SK-N-SH (cell line): Measurements from ENCODE around the gene NDUFS3. TPM values are rescaled to one million over a fixed set of nuclear protein-coding genes. Genes with fewer than 3 reads are reported as not detected.

ENCODE experiments used
- CTCF ChIA-PET: fragments of 300-600, 350-600 bp; formaldehyde crosslinking; extraction: SDS; loops from one replicate; lab custom pipeline; 2021; lab: Yijun Ruan, JAX
- POLR2A ChIA-PET: fragments of 350-600 bp; sonication (Branson Sonifier 250); formaldehyde crosslinking; extraction: SDS; loops from one replicate; lab custom pipeline; 2020; ENCODE audit warnings: antibody characterized with exemption, inconsistent platforms; lab: Yijun Ruan, JAX
- DNase-seq: peaks from one replicate; pipeline ENCODE4 v3.0.0; 2012
- H2AFZ ChIP-seq: fragments of 200-600 bp; sonication (generic); 2 replicates; pipeline ENCODE4 v1.8.1; 2016; ENCODE audit warnings: antibody characterized with exemption, mild to moderate bottlenecking, low read depth
- H3F3A ChIP-seq: fragments of 200-600 bp; sonication (generic); replicated peaks from 2 replicates; pipeline ENCODE3; 2016; ENCODE audit warnings: antibody characterized with exemption, mild to moderate bottlenecking; ENCODE audit not compliant: insufficient read depth
- H3K27ac ChIP-seq, 2 experiments: fragments of 200-500 bp in 1 of 2; fragments of 200-600 bp in 1 of 2; sonication (Bioruptor generic) in 1 of 2; sonication (generic), shearing (Covaris generic) in 1 of 2; 2 replicates each; pipeline versions ENCODE4 v1.5.1 to v1.6.1; 2014 to 2016; ENCODE audit warnings: low read depth in 2 of 2, inconsistent platforms in 1 of 2, low read length in 1 of 2, mild to moderate bottlenecking in 1 of 2, mixed read lengths in 1 of 2
- H3K27me3 ChIP-seq: fragments of 200-600 bp; sonication (generic), shearing (Covaris generic); 2 replicates; pipeline ENCODE4 v1.6.1; 2016; ENCODE audit warnings: mixed run types; ENCODE audit not compliant: insufficient read depth
- H3K36me3 ChIP-seq, 2 experiments: fragments of 200-500 bp in 1 of 2; fragments of 200-600 bp in 1 of 2; sonication (Bioruptor generic) in 1 of 2; sonication (generic) in 1 of 2; replicated peaks in 1 of 2; 2 replicates each; pipeline versions ENCODE3 to v1.5.1; 2014 to 2016; ENCODE audit warnings: low read length in 1 of 2, mild to moderate bottlenecking in 1 of 2; ENCODE audit not compliant: insufficient read depth in 2 of 2, control insufficient read depth in 1 of 2
- H3K4me1 ChIP-seq, 2 experiments: fragments of 200-500 bp in 1 of 2; fragments of 200-600 bp in 1 of 2; sonication (Bioruptor generic) in 1 of 2; sonication (generic), shearing (Covaris generic) in 1 of 2; 2 replicates each; pipeline versions ENCODE4 v1.5.1 to v1.6.1; 2014 to 2016; ENCODE audit warnings: low read depth in 1 of 2, low read length in 1 of 2, mixed run types in 1 of 2; ENCODE audit not compliant: insufficient read depth in 2 of 2, control insufficient read depth in 1 of 2
- H3K4me2 ChIP-seq: fragments of 200-600 bp; sonication (generic), shearing (Covaris generic); 2 replicates; pipeline ENCODE4 v1.6.1; 2017; ENCODE audit warnings: mixed run types
- H3K4me3 ChIP-seq, 2 experiments: fragments of 200-500 bp in 1 of 2; fragments of 200-600 bp in 1 of 2; sonication (Bioruptor generic) in 1 of 2; sonication (generic), shearing (Covaris generic) in 1 of 2; 2 replicates each; pipeline versions ENCODE4 v1.5.1 to v1.8.1; 2014 to 2016; ENCODE audit warnings: low read depth in 2 of 2, inconsistent platforms in 1 of 2, low read length in 1 of 2, mild to moderate bottlenecking in 1 of 2, mixed read lengths in 1 of 2, moderate library complexity in 1 of 2
- H3K79me2 ChIP-seq: fragments of 200-600 bp; sonication (generic); 2 replicates; pipeline ENCODE4 v1.8.1; 2017; ENCODE audit warnings: mild to moderate bottlenecking; ENCODE audit not compliant: insufficient read depth
- H3K9ac ChIP-seq: fragments of 200-600 bp; sonication (generic); 2 replicates; pipeline ENCODE4 v1.6.1; 2017; ENCODE audit warnings: mixed run types
- H3K9me2 ChIP-seq: fragments of 200-600 bp; sonication (generic); 2 replicates; pipeline ENCODE4 v1.6.1; 2017; ENCODE audit warnings: mixed run types
- H3K9me3 ChIP-seq: fragments of 200-600 bp; sonication (generic); 2 replicates; pipeline ENCODE4 v1.6.1; 2017; ENCODE audit warnings: mixed run types, mild to moderate bottlenecking, moderate library complexity
- H4K20me1 ChIP-seq: fragments of 200-600 bp; sonication (generic); 2 replicates; pipeline ENCODE4 v1.6.1; 2017; ENCODE audit warnings: mild to moderate bottlenecking, mixed run types; ENCODE audit not compliant: insufficient read depth
- CHD2 ChIP-seq: fragments of 150-350 bp; IDR thresholded peaks from 2 replicates; pipeline ENCODE4 v1.6.1; 2018; ENCODE audit warnings: low read length; ENCODE audit not compliant: partially characterized antibody
- ELF1 ChIP-seq: IDR thresholded peaks from 2 replicates; pipeline ENCODE4 v1.4.0; 2012
- EZH2phosphoT487 ChIP-seq: fragments of 200-600 bp; sonication (generic); IDR thresholded peaks from 2 replicates; pipeline ENCODE4 v1.6.1; 2017; ENCODE audit warnings: low read depth, mixed run types, mild to moderate bottlenecking, antibody characterized with exemption, moderate library complexity, borderline replicate concordance
- FOSL2 ChIP-seq: IDR thresholded peaks from 2 replicates; pipeline ENCODE4 v1.4.0; 2012; ENCODE audit warnings: low read depth, mild to moderate bottlenecking, moderate library complexity, borderline replicate concordance
- FOXJ3 ChIP-seq: sonication (generic); formaldehyde crosslinking; IDR thresholded peaks from 2 replicates; pipeline ENCODE4 v1.5.1; 2020; ENCODE audit warnings: mild to moderate bottlenecking, missing genetic modification reagents
- GABPA ChIP-seq: IDR thresholded peaks from 2 replicates; pipeline ENCODE4 v1.4.0; 2012; ENCODE audit warnings: low read depth, mild to moderate bottlenecking
- GATA2 ChIP-seq: sonication (generic); formaldehyde crosslinking; IDR thresholded peaks from 2 replicates; pipeline ENCODE4 v1.5.0; 2020; ENCODE audit warnings: mild to moderate bottlenecking, missing genetic modification reagents
- IRF3 ChIP-seq: fragments of 150-350 bp; IDR thresholded peaks from 2 replicates; pipeline ENCODE4 v1.6.1; 2016; ENCODE audit warnings: mild to moderate bottlenecking, low read depth, low read length
- JUND ChIP-seq: IDR thresholded peaks from 2 replicates; pipeline ENCODE4 v1.4.0; 2012
- NFIC ChIP-seq: IDR thresholded peaks from 2 replicates; pipeline ENCODE4 v1.4.0; 2012; ENCODE audit warnings: borderline replicate concordance
- NRF1 ChIP-seq: IDR thresholded peaks from 2 replicates; pipeline ENCODE4 v1.6.1; 2012; ENCODE audit warnings: low read depth, mild to moderate bottlenecking, low read length
- PBX3 ChIP-seq: IDR thresholded peaks from 2 replicates; pipeline ENCODE4; 2012
- POLR2AphosphoS5 ChIP-seq: IDR thresholded peaks from 2 replicates; pipeline ENCODE4 v1.6.1; 2012; ENCODE audit warnings: low read depth, low read length
- SIN3A ChIP-seq: IDR thresholded peaks from 2 replicates; pipeline ENCODE4 v1.6.1; 2012; ENCODE audit warnings: low read depth, mild to moderate bottlenecking, low read length, moderate library complexity, borderline replicate concordance
- SMC3 ChIP-seq: IDR thresholded peaks from 2 replicates; pipeline ENCODE4 v1.6.1; 2012; ENCODE audit warnings: low read depth, low read length, improper control_type of control experiment
- TAF1 ChIP-seq: IDR thresholded peaks from 2 replicates; pipeline ENCODE4 v1.6.1; 2012; ENCODE audit warnings: low read depth, mild to moderate bottlenecking, low read length, moderate library complexity, borderline replicate concordance
- TEAD4 ChIP-seq: IDR thresholded peaks from 2 replicates; pipeline ENCODE4 v1.4.0; 2012; ENCODE audit warnings: mild to moderate bottlenecking, borderline replicate concordance; ENCODE audit not compliant: insufficient read depth
- USF1 ChIP-seq: IDR thresholded peaks from 2 replicates; pipeline ENCODE4 v1.4.0; 2012; ENCODE audit warnings: low read depth, borderline replicate concordance
- YY1 ChIP-seq: IDR thresholded peaks from 2 replicates; pipeline ENCODE4 v1.4.0; 2012; ENCODE audit warnings: low read depth, mild to moderate bottlenecking
- WGBS: methylation state at CpG from one replicate; pipeline ENCODE4 v1.1.6; 2017; ENCODE audit warnings: low lambda C conversion rate; 5-methylcytosine and 5-hydroxymethylcytosine counted together
- polyA plus RNA-seq, 3 experiments: library from polyadenylated mRNA; depleted of rRNA; stranded (reverse); fragments of >200 nt; gene quantifications; 2 replicates each; pipeline ENCODE4 v1.2.3, GENCODE V29; 2012
- TF ChIP-seq, protein P1 (sequence below): IDR thresholded peaks from 2 replicates; pipeline ENCODE4 v1.4.0; 2012; ENCODE audit warnings: low read depth, borderline replicate concordance

NDUFS3 gene
- polyA plus RNA-seq, 1 of the 3 experiments (the other 2 are of a cell fraction), result 150 TPM

GRCh38 chr11:47617417-47617809 is 38.5 kb downstream of the NDUFS3 start:
- no peak overlapping the region for H3K9ac ChIP-seq
- H2AFZ ChIP-seq, result no peak overlapping the region
- peak overlapping the region; percentile 25; the same call in 1 of the 2 replicates for H3K4me2 ChIP-seq
- no peaks in the 10 kb centered on the region for H3K9me3 ChIP-seq
- no peaks in the 10 kb centered on the region for H3K27me3 ChIP-seq
- no peaks in the 10 kb centered on the region for H3K79me2 ChIP-seq
- H3K4me3 ChIP-seq, result no peak overlapping the region
- ChIA-PET POLR2A (interaction anchor here (1.0 kb wide), 1 partner anchor 9 kb away, joined by 3 read pairs; no protein-coding TSS in a partner anchor), CTCF (interaction anchor here (0.6 to 2.3 kb wide), 16 partner anchors 11 to 235 kb away, joined by 3 to 18 read pairs (median 3); partner anchors contain the start of genes C1QTNF4 and FAM180B)
- H4K20me1 ChIP-seq, result no peaks in the 10 kb centered on the region
- H3K36me3 ChIP-seq, result peaks cover 31 to 39% of the 10 kb centered on the region in 2 experiments
- H3K9me2 ChIP-seq, result no peaks in the 10 kb centered on the region
- TF ChIP-seq USF1 (no peak), GABPA (no peak), YY1 (no peak), JUND (no peak), TEAD4 (no peak), NRF1 (no peak), SIN3A (no peak), TAF1 (no peak), PBX3 (no peak), FOXJ3 (no peak), ELF1 (no peak), POLR2AphosphoS5 (no peak), FOSL2 (no peak), EZH2phosphoT487 (no peak), CHD2 (no peak), GATA2 (CRISPR knock-in tag) (no peak), SMC3 (no peak), IRF3 (no peak), NFIC (no peak)
- TF ChIP-seq, protein P1, sequence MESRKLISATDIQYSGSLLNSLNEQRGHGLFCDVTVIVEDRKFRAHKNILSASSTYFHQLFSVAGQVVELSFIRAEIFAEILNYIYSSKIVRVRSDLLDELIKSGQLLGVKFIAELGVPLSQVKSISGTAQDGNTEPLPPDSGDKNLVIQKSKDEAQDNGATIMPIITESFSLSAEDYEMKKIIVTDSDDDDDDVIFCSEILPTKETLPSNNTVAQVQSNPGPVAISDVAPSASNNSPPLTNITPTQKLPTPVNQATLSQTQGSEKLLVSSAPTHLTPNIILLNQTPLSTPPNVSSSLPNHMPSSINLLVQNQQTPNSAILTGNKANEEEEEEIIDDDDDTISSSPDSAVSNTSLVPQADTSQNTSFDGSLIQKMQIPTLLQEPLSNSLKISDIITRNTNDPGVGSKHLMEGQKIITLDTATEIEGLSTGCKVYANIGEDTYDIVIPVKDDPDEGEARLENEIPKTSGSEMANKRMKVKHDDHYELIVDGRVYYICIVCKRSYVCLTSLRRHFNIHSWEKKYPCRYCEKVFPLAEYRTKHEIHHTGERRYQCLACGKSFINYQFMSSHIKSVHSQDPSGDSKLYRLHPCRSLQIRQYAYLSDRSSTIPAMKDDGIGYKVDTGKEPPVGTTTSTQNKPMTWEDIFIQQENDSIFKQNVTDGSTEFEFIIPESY, result no peak
- H3K4me1 ChIP-seq, result peaks cover 0 to 9% of the 10 kb centered on the region in 2 experiments; a peak in 1 of 4 replicates
- H3K27ac ChIP-seq, result peak overlapping the region in 1 of 2 experiments; percentile 44; a peak in 1 of 4 replicates
- H3F3A ChIP-seq, result peaks cover 13% of the 10 kb centered on the region
- DNase-seq, result no peak
- WGBS, result 52% methylated on average over 3 of the region's 3 CpGs
